ENCODE data around the gene KLHL22. TPM values are rescaled to one million over a fixed set of nuclear protein-coding genes. Genes with fewer than 3 reads are reported as not detected.
A peak's percentile ranks its signal among the peaks of the same experiment; 100 is the strongest.

KLHL22 gene
- total and polyA plus RNA-seq, 2 donors (not counting 3 experiments of a cell fraction or from before 2014, with no cell fraction given), result 24.2 to 33.6 TPM

DNA sequence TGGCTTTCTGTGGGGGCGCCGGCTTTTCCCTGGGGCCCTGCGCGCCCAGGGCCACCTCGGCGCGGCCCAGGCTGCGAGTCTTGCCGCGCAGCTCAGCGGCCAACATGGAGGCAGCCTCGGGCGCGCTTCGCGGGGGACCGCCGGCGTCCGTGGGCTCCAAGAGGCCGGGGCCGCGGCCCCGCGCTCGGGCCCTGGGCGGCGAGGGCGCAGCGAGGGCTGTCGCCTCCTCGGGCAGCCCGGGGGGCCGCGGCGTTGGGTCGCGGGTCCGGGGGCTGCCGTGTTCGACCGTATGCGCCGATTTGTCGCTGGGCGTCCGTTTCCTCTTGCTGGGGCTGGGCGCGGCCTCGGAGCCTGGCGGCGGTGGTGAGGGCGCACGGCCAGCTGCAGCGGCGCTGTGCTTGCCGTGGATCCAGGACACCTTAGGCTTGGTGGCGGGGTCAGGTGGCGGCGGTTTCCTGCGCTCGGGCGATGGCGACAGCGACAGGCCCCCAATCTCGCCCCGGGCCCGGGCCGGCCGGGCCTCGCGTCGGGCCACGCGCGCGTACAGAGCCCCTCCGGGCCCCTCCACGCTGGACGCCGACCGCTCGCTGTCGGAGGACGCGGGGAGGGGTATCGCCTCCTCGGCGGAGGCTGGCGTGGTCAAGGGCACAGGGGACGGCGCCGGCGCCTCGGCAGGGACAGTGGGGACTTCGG is 69.9 kb downstream of the KLHL22 start:
- no peak for TF ChIP-seq POLR2A (IDR thresholded peaks at IDR 0.05; ENCODE audit: low read depth, low read length)
- no peak for TF ChIP-seq POLR2AphosphoS5 (IDR thresholded peaks at IDR 0.05; ENCODE audit: insufficient read depth, low read depth, low read length)
- TF ChIP-seq, protein P1, sequence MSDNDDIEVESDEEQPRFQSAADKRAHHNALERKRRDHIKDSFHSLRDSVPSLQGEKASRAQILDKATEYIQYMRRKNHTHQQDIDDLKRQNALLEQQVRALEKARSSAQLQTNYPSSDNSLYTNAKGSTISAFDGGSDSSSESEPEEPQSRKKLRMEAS (IDR thresholded peaks at IDR 0.05; ENCODE audit: insufficient read depth, insufficient read length), result no peak
- Histone ChIP-seq H3K4me1 (ENCODE audit: control insufficient read depth, extremely low read depth, insufficient read depth, low read length) (no peaks in the 10 kb centered on the region), H3K9me3 (replicated peaks; ENCODE audit: control insufficient read depth, insufficient read depth, low read length) (no peaks in the 10 kb centered on the region), H3K27me3 (ENCODE audit: control insufficient read depth in 2 of 2, insufficient read depth in 2 of 2, low read length in 2 of 2) (no peaks in the 10 kb centered on the region), H3K36me3 (ENCODE audit: control insufficient read depth in 2 of 2, extremely low read depth in 1 of 2, insufficient read depth in 2 of 2, low read length in 2 of 2) (peaks cover 4 to 18% of the 10 kb centered on the region in 2 experiments), H3K27ac (ENCODE audit: insufficient read depth, low read depth, low read length) (no peak overlapping the region), H3K4me3 (replicated peaks in 1 of 3; ENCODE audit: insufficient read depth in 1 of 3, low read depth in 1 of 3, low read length in 3 of 3) (no peak overlapping the region), H3K4me2 (ENCODE audit: insufficient read depth, low read length) (no peak overlapping the region), H3K9ac (replicated peaks; ENCODE audit: extremely low read depth, insufficient read depth, low read length) (no peak overlapping the region), H4K20me1 (replicated peaks; ENCODE audit: control insufficient read depth, extremely low read depth, insufficient read depth, low read length) (no peaks in the 10 kb centered on the region), H3K79me2 (ENCODE audit: control insufficient read depth, insufficient read depth, low read length) (no peaks in the 10 kb centered on the region), H3K9me1 (replicated peaks; ENCODE audit: control insufficient read depth, extremely low read depth, insufficient read depth, low read length) (no peaks in the 10 kb centered on the region), H2AFZ (ENCODE audit: low read depth, low read length) (no peak overlapping the region)
- DNase-seq (ENCODE audit: low read depth, low spot score) (no peak), FAIRE-seq (no peak)
- CTCF ChIA-PET, result no interaction called here
- dilution Hi-C loops (cut with MboI; ENCODE audit: extremely low pct_ligation_motif_present, low sequenced_read_pairs), result no loop called here
- intact Hi-C loops (cut with micrococcal nuclease), result no loop called here
- BruUV-seq (replicated peaks), result no TSS peak
- POLR2A ChIA-PET, result no interaction called here

DNA sequence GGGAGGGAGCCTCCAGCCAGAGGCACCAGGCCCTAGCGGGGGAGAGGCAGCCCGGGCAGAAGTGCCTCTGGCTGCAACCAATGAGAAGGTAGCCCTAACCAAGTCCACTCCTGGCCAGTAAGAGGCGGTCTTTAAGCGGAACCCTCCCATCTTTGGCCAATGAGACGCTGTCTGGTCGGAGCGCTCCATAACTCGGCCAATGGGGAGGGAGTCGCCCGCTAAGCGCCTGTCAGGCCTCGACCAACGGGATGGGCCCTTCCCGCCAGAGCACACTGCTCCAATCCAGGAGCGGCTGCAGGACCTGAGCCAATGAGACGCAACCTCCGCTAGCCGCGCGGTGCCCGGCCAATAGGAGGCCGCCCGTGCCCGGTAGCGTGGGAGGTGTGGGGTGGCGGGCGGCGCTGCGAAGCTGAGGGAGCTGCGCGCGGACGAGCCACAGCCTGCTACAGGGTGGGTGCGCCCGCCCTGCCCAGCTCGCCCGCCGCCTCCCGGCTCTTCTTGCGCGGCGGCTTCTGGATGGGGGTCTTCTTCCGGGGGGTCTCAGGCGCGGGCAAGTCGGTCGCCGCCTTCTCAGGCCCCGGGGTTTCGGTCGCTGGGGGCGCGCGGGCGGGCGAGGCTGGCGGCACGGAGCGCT is 70.5 kb downstream of the KLHL22 start:
- intact Hi-C loops (cut with micrococcal nuclease) (no loop called here), dilution Hi-C loops (cut with MboI; ENCODE audit: extremely low pct_ligation_motif_present, low sequenced_read_pairs) (no loop called here)
- no peak overlapping the region for H3K4me2 ChIP-seq (ENCODE audit: insufficient read depth, low read length)
- peaks cover 4 to 18% of the 10 kb centered on the region in 2 experiments for H3K36me3 ChIP-seq (ENCODE audit: control insufficient read depth in 2 of 2, extremely low read depth in 1 of 2, insufficient read depth in 2 of 2, low read length in 2 of 2)
- TF ChIP-seq GATA2 (IDR thresholded peaks at IDR 0.05; ENCODE audit: insufficient read depth, insufficient read length, low read depth, low read length) (no peak), JUN (IDR thresholded peaks at IDR 0.05; ENCODE audit: borderline replicate concordance, insufficient read depth, insufficient read length, low read depth) (no peak), POLR2A (IDR thresholded peaks at IDR 0.05; ENCODE audit: low read depth, low read length) (no peak), POLR2AphosphoS5 (IDR thresholded peaks at IDR 0.05; ENCODE audit: insufficient read depth, low read depth, low read length) (no peak), FOS (IDR thresholded peaks at IDR 0.05; ENCODE audit: borderline replicate concordance, insufficient read depth, low read length) (no peak), CTCF (IDR thresholded peaks at IDR 0.05; ENCODE audit: extremely low read depth in 1 of 2, insufficient read depth in 1 of 2, low read depth in 1 of 2, low read length in 2 of 2) (no peak), MYC (IDR thresholded peaks at IDR 0.05; ENCODE audit: low read depth, low read length) (no peak), EZH2 (IDR thresholded peaks at IDR 0.05; ENCODE audit: borderline replicate concordance, low read depth, low read length, severe bottlenecking) (no peak)
- TF ChIP-seq, protein P1 (IDR thresholded peaks at IDR 0.05; ENCODE audit: insufficient read depth, insufficient read length), result no peak
- POLR2A ChIA-PET, result no interaction called here
- BruUV-seq (replicated peaks), result TSS peak; percentile 18
- DNase-seq (ENCODE audit: low read depth, low spot score) (no peak), FAIRE-seq (no peak)
- H3K4me1 ChIP-seq (ENCODE audit: control insufficient read depth, extremely low read depth, insufficient read depth, low read length), result no peaks in the 10 kb centered on the region
- no peak overlapping the region for H3K9ac ChIP-seq (replicated peaks; ENCODE audit: extremely low read depth, insufficient read depth, low read length)
- CTCF ChIA-PET, result no interaction called here
- no peaks in the 10 kb centered on the region for H3K27me3 ChIP-seq (ENCODE audit: control insufficient read depth in 2 of 2, insufficient read depth in 2 of 2, low read length in 2 of 2)
- H3K4me3 ChIP-seq (replicated peaks in 1 of 3; ENCODE audit: insufficient read depth in 1 of 3, low read depth in 1 of 3, low read length in 3 of 3), result no peak overlapping the region
- H2AFZ ChIP-seq (ENCODE audit: low read depth, low read length), result no peak overlapping the region
- H3K9me3 ChIP-seq (replicated peaks; ENCODE audit: control insufficient read depth, insufficient read depth, low read length), result no peaks in the 10 kb centered on the region
- H3K9me1 ChIP-seq (replicated peaks; ENCODE audit: control insufficient read depth, extremely low read depth, insufficient read depth, low read length), result no peaks in the 10 kb centered on the region
- no peaks in the 10 kb centered on the region for H3K79me2 ChIP-seq (ENCODE audit: control insufficient read depth, insufficient read depth, low read length)
- H3K27ac ChIP-seq (ENCODE audit: insufficient read depth, low read depth, low read length), result no peak overlapping the region
- no peaks in the 10 kb centered on the region for H4K20me1 ChIP-seq (replicated peaks; ENCODE audit: control insufficient read depth, extremely low read depth, insufficient read depth, low read length)

All from endothelial cell of umbilical vein (primary cell).